Esophagus muscularis mucosa (tissue), 4 donors: Measurements from ENCODE around the gene SPSB1. TPM values are rescaled to one million over a fixed set of nuclear protein-coding genes. Genes with fewer than 3 reads are reported as not detected.
"Not testable (repeated sequence)": the region's sequence is repeated elsewhere in the genome, so short reads cannot be mapped to it uniquely, and the experiment has no call there.

Source experiments
- DNase-seq: peaks from one replicate; pipeline ENCODE4 v3.0.0-alpha.2; 2017; ENCODE audit errors: extremely low spot score
- H3K27ac ChIP-seq, 4 donors: fragments of 200-600 bp; sonication (generic); replicated peaks in 1 of 4; 1 replicate in 3 of 4; 2 replicates in 1 of 4; pipeline ENCODE4 v1.5.1; 2016 to 2019; ENCODE audit warnings: mild to moderate bottlenecking in 1 of 4
- H3K27me3 ChIP-seq, 4 donors: fragments of 200-600 bp; sonication (generic); one replicate each; pipeline versions ENCODE4 v1.5.1 to v1.6.0; 2016 to 2019
- H3K36me3 ChIP-seq, 4 donors: fragments of 200-600 bp; sonication (generic); one replicate each; pipeline ENCODE4 v1.5.1; 2016 to 2019
- H3K4me1 ChIP-seq, 4 donors: fragments of 200-600 bp; sonication (generic); one replicate each; pipeline ENCODE4 v1.5.1; 2016 to 2019
- H3K4me3 ChIP-seq, 4 donors: fragments of 200-600 bp; sonication (generic); 1 replicate in 2 of 4; 2 replicates in 2 of 4; pipeline ENCODE4 v1.5.1; 2016 to 2019; ENCODE audit warnings: mild to moderate bottlenecking in 4 of 4, moderate library complexity in 1 of 4
- H3K9me3 ChIP-seq, 4 donors: fragments of 200-600 bp; sonication (generic); 1 replicate in 3 of 4; 2 replicates in 1 of 4; pipeline ENCODE4 v1.5.1; 2016 to 2019
- EP300 ChIP-seq: sonication (generic); formaldehyde crosslinking; IDR thresholded peaks from one replicate; pipeline ENCODE4 v1.6.1; 2017; ENCODE audit warnings: antibody characterized with exemption
- POLR2A ChIP-seq: fragments of 450-650 bp; IDR thresholded peaks from one replicate; pipeline ENCODE4 v1.6.1; 2017; ENCODE audit warnings: antibody characterized with exemption, moderate library complexity, mild to moderate bottlenecking, low read depth
- POLR2AphosphoS5 ChIP-seq, 2 donors: sonication (generic); formaldehyde crosslinking; IDR thresholded peaks; one replicate each; pipeline ENCODE4 v1.6.1; 2017; ENCODE audit warnings: antibody characterized with exemption in 2 of 2
- WGBS: methylation state at CpG from one replicate; pipeline ENCODE4 v1.1.5; 2018; 5-methylcytosine and 5-hydroxymethylcytosine counted together
- intact Hi-C: fragments of 100-400 bp; cut with DNase I; formaldehyde crosslinking; loops from one replicate; pipeline ENCODE4 v1.15.1; 2023
- total RNA-seq, 4 donors: library from RNA; depleted of rRNA; stranded (reverse); fragments of >200 nt; gene quantifications; one replicate each; pipeline versions ENCODE4 v1.1.0 to v1.2.1, GENCODE V29; 2016
- TF ChIP-seq, protein P1 (sequence below), 3 experiments: fragments of 200-600 bp in 2 of 3; fragments of 450-650 bp in 1 of 3; sonication (generic) in 2 of 3; IDR thresholded peaks; one replicate each; pipeline ENCODE4 v1.5.1; 2017 to 2019; ENCODE audit warnings: antibody characterized with exemption in 3 of 3, mild to moderate bottlenecking in 2 of 3, moderate library complexity in 1 of 3

SPSB1 gene
- total RNA-seq, 4 donors from 2014 or later: 61.0 to 104 (median 97.4) TPM

DNA sequence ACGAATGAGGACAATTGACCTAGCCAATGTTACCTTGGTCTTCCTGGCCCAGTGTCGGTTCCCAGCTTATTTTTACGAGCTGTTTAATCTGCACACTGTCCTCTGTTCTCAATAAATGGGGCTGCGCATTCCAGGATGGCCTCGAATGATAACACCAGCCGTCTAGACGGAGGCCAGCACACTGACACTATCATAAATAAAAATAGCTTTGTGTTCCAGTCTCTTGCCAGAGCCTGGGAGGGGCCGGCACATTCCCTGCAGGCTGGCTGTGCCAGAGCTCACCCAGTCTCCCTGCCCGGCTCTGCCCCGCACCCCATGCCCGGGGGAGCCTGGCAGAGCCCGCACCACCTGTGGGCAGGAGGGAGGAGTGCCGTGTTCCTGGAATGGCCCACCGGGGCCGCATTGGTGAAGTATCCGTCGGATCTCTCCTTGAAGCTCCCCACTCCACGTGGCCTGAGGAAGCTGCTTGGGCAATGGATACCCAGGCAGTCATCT lies 92.1 kb downstream of the SPSB1 start:
- 50% methylated on average over 9 of the region's 18 CpGs for WGBS
- Histone ChIP-seq H3K9me3 (no peaks in the 10 kb centered on the region), H3K36me3 (no peaks in the 10 kb centered on the region), H3K27me3 (no peaks in the 10 kb centered on the region), H3K27ac (peak overlapping the region; percentile 40 to 69 (median 54)), H3K4me1 (peaks cover 31 to 46% (median 43%) of the 10 kb centered on the region in 4 donors), H3K4me3 (no peak overlapping the region)
- intact Hi-C loops: no loop called here
- no peak for DNase-seq
- TF ChIP-seq POLR2AphosphoS5 (IDR thresholded peaks at IDR 0.05) (peak; percentile 32 to 38), EP300 (no peak), POLR2A (no peak)
- TF ChIP-seq, protein P1, sequence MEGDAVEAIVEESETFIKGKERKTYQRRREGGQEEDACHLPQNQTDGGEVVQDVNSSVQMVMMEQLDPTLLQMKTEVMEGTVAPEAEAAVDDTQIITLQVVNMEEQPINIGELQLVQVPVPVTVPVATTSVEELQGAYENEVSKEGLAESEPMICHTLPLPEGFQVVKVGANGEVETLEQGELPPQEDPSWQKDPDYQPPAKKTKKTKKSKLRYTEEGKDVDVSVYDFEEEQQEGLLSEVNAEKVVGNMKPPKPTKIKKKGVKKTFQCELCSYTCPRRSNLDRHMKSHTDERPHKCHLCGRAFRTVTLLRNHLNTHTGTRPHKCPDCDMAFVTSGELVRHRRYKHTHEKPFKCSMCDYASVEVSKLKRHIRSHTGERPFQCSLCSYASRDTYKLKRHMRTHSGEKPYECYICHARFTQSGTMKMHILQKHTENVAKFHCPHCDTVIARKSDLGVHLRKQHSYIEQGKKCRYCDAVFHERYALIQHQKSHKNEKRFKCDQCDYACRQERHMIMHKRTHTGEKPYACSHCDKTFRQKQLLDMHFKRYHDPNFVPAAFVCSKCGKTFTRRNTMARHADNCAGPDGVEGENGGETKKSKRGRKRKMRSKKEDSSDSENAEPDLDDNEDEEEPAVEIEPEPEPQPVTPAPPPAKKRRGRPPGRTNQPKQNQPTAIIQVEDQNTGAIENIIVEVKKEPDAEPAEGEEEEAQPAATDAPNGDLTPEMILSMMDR (IDR thresholded peaks at IDR 0.05): peak in 1 of 3 experiments; percentile 14

DNA sequence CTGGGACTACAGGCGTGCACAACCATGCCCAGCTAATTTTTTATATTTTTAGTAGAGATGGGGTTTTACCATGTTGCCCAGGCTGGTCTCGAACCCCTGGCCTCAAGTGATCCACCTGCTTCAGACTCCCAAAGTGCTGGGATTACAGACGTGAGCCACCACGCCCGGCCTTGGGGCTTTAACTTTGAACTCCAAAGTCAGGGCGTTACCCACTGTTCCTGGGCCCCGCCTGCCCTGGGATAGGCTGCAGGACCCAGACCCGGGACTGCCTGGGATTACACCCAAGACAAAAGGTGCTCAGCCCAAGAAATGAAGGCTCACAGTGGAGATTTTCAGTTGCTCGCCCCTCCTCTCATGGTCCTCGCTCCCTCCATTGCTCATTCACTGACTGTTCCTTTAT lies 92.7 kb downstream of the SPSB1 start:
- H3K27me3 ChIP-seq, H3K4me3 ChIP-seq, DNase-seq, intact Hi-C loops, H3K9me3 ChIP-seq, H3K36me3 ChIP-seq: not testable (repeated sequence)
- H3K4me1 ChIP-seq: peaks cover 31 to 46% (median 43%) of the 10 kb centered on the region in 4 donors
- WGBS: 89% methylated on average over 10 of the region's 10 CpGs
- peak overlapping the region in 3 of 4 donors; percentile 41 to 69 (median 68) for H3K27ac ChIP-seq

DNA sequence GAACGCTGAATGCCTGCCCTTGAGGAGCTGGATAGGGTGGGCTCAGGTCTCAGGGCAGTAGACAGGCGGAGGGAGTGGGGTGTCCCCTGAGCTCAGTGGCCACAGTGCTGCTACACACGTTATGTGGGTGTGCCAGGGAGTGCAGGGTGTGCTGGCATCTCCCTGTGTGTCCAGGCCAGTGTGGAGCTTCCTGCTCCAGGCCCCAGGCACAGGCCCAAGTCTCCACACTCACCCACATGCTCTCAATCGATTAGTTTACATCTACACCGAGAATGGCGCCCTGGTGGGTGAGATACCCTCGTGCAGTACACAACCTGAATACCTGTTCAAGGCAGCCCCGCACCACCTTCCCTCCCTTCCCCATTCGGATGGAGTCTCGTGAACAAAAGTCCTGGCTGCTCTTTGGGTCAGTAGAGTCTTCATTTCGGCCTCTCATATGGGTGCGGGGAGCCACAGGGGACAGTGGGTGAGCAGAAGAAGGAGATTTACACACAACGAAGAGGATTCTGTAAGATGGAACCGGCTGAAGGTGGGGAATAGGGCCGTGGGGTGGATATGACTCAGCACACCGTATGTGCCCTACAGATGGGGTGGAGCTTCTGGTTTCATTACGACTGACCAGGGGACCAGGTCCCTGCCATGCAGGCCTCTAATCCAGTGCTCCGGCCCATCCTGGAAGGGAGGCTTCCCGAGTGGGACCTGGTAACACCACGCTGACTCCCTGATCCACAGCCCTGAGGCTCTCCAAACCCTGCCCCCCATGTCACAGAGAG lies 93.3 kb downstream of the SPSB1 start:
- H3K27me3 ChIP-seq: no peaks in the 10 kb centered on the region
- H3K4me3 ChIP-seq: no peak overlapping the region
- H3K36me3 ChIP-seq: no peaks in the 10 kb centered on the region
- peaks cover 31 to 46% (median 43%) of the 10 kb centered on the region in 4 donors for H3K4me1 ChIP-seq
- intact Hi-C loops: no loop called here
- DNase-seq: no peak
- TF ChIP-seq POLR2A (no peak), POLR2AphosphoS5 (IDR thresholded peaks at IDR 0.05) (no peak), EP300 (no peak)
- TF ChIP-seq, protein P1 (IDR thresholded peaks at IDR 0.05): no peak
- WGBS: 89% methylated on average over 19 of the region's 20 CpGs
- peak overlapping the region in 2 of 4 donors; percentile 41 to 69 for H3K27ac ChIP-seq
- H3K9me3 ChIP-seq: no peaks in the 10 kb centered on the region

DNA sequence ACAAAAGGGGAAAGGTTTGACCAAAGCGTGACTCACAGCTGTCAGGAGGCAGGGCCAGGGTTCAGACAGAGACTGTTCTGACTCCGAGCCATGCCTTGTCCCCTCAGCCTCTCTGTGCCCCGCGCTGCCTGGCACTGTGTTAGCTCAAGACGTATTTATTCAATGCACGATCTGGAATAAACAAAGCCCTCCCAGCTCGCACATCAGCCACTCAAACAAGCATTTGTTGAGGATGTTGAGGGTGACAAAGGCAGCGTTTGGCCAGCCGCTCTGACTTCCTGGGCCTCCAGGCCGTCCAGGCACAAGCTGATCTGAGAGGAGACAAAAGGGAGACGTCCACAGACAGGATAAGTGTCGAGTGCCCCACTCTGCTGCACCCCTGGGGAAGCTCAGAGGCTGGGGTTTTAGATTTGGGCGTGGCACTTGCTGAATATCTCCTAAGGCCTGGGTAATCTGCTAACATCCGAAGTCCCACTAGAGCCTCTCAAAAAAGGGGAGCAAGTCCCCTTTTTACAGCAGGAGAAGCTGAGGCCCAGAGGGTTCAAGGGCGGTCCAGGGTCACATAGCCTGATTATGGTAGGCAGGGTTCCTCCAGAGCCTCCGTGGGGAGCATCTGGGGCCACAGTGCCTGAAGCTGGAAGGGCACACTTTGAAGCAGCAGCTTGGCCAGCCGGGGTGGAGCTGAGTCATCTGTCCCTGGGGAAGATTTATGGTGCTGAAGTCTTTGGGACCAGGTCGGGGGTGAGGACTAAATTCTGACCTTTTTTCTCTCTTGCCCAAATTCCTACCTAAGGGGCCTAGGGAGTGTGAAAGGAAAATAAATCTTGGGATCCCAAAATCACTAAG lies 95.9 kb downstream of the SPSB1 start:
- WGBS: 65% methylated on average over 17 of the region's 18 CpGs
- Histone ChIP-seq H3K27ac (peak overlapping the region in 3 of 4 donors; percentile 65 to 71 (median 67)), H3K4me3 (no peak overlapping the region), H3K36me3 (no peaks in the 10 kb centered on the region), H3K27me3 (no peaks in the 10 kb centered on the region), H3K9me3 (no peaks in the 10 kb centered on the region), H3K4me1 (peaks cover 29 to 42% (median 37%) of the 10 kb centered on the region in 4 donors)
- intact Hi-C loops: no loop called here
- DNase-seq: no peak
- TF ChIP-seq, protein P1 (IDR thresholded peaks at IDR 0.05): no peak
- no peak for TF ChIP-seq EP300
- TF ChIP-seq POLR2AphosphoS5 (IDR thresholded peaks at IDR 0.05): no peak
- TF ChIP-seq POLR2A: no peak

DNA sequence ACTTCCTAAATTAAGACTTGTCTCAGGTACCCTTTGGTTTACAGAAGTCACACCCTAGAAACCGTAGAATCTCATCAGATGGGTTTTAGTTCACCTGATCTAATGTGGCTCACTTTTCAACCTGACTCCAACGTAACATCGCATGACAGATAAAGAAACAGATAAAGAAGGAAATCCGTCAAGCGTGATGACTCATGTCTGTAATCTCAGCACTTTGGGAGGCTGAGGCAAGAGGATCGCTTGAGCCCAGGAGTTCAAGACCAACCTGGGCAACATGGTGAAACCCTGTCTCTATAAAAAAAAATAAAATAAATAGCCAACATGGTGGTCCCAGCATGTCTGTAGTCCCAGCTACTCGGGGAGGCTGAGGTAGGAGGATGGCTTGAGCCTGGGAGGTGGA lies 97.3 kb downstream of the SPSB1 start:
- TF ChIP-seq POLR2A: no peak
- no peak for TF ChIP-seq EP300
- TF ChIP-seq, protein P1 (IDR thresholded peaks at IDR 0.05): no peak
- no peak for TF ChIP-seq POLR2AphosphoS5 (IDR thresholded peaks at IDR 0.05)
- Histone ChIP-seq H3K4me1 (peaks cover 15 to 30% (median 23%) of the 10 kb centered on the region in 4 donors), H3K36me3 (no peaks in the 10 kb centered on the region), H3K4me3 (no peak overlapping the region), H3K9me3 (peaks cover 0 to 2% (median under 1%) of the 10 kb centered on the region in 4 donors), H3K27me3 (no peaks in the 10 kb centered on the region), H3K27ac (no peak overlapping the region)
- intact Hi-C loops: no loop called here
- WGBS: 92% methylated on average over 7 of the region's 7 CpGs
- DNase-seq: no peak
